Activated CD4-positive, CD25-positive, alpha-beta regulatory T cell treated with anti-CD3 and anti-CD28 coated beads, Interleukin-2, amount 50 U/mL, for 24 hours (primary cell): Measurements from ENCODE around the gene STK39.
A peak's percentile ranks its signal among the peaks of the same experiment; 100 is the strongest.

Experiments
- ATAC-seq, 2 donors: fragments of 150-1000 bp; cut with Tn5 transposase; one replicate each; pipeline ENCODE4 v1.10.0; 2021; ENCODE audit warnings: mild to moderate bottlenecking in 1 of 2, moderate library complexity in 1 of 2

STK39 gene

GRCh38 chr2:168207851-168208250 lies 39.5 kb downstream of the STK39 start:
- ATAC-seq = no peak

- no peak for ATAC-seq
Measured at GRCh38 chr2:168203762-168204693, 43.4 kb downstream of the STK39 start.

- ATAC-seq = no peak
Measured at GRCh38 chr2:168201584-168202116, 45.7 kb downstream of the STK39 start.

GRCh38 chr2:168200930-168201583 lies 46.3 kb downstream of the STK39 start:
- no peak for ATAC-seq

DNA sequence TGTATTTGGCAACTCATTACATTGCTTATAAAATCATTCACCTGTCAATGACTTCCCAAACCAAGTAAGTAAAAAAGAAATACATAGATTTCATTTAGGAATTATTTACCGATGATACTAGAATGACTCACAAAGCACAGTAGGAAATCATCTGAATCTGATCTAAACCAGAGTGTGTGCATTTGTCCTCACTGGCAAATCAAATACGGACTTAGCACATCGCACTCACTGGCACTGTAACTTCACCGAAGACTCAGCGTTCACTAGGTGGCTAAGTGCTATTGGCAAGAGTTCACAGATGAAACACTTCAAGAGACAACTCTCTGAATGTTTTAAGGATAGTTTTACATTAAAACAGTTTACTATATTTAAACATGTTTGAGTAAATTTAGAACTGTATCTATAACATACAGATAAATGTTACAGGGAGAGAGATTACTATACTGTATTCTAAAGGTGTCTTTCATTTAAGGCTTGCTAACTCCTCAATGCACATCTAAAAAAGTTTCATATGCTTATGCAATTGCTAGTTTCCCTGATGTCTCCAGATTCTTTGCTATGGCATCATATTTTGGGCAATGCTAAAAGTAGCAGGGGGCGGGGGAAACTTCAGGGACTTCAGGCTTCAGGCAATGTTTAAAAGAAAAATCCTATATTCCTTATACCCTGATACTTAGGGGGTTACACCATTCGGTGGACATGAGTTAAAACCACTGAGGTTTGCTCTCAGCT lies 48.8 kb downstream of the STK39 start:
- ATAC-seq = no peak

GRCh38 chr2:168196764-168197180 lies 50.6 kb downstream of the STK39 start:
- ATAC-seq = no peak

DNA sequence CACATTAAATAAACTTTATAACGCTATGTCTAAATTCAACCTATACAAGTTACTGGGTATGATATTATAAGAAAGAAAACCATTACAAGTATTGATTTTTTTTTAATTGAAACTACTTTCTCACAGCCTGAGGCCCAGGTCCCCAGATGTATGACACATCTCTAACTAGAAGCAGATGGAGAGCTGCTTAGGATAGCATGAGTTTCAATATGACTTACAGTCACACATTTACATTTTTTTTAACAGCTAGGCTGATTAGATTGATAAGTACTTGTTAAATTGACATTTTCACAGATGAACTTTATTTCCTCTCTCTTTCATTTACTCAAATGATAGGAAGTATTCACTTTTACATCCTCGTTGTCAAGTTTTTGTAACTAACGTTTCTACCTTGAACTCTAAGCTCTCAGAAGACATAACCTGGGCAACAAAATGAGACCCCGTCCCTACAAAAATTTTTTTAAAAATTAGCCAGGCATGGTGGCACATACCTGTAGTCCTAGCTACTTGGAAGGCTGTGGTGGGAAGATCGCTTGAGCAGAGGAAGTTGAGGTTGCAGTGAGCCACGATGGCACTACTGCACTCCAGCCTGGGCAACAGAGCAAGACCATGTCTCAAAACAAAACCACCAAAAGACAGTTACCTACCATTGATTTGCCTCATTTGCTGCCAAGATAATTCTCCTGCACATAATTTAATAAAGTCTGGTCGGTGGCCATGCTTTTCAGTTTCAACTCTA lies 52.4 kb downstream of the STK39 start:
- ATAC-seq = peak; percentile 92 to 93

DNA sequence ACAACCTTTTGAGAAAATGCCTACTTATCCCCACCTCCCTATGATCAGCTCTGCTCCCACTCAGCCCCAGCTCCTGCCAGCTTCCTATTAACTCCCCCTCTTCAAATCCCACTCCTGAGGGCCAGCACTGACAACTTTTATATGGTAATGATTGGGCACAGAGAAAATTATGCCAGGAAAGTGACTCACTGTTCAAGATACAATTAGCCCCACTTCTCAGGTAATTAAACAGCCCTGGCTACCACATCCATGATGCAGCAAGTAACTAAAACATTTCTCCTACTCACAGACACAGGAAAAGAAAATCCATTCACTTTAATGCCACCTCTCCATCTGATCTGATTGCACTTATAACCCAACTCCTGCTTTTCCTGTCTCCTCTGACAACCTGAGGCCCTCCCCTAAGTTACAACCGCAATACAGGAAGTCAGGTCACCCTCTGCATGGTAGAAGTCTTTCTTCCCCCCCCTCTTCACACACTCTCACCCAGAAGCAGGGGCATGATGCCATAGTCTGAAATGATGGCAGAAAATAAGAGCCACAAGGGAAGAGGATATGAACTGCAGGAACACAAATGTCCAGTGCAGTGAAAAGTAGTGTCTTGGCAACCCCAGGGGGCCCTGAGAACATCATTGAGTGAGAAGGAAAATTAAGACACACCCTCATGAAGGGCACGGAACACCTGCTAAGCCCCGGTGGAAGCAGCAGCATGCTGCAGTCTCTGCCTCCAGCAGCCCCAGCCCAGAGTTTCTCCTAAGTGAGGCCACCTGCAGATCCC lies 54.4 kb downstream of the STK39 start:
- peak; percentile 37 to 60 for ATAC-seq

DNA sequence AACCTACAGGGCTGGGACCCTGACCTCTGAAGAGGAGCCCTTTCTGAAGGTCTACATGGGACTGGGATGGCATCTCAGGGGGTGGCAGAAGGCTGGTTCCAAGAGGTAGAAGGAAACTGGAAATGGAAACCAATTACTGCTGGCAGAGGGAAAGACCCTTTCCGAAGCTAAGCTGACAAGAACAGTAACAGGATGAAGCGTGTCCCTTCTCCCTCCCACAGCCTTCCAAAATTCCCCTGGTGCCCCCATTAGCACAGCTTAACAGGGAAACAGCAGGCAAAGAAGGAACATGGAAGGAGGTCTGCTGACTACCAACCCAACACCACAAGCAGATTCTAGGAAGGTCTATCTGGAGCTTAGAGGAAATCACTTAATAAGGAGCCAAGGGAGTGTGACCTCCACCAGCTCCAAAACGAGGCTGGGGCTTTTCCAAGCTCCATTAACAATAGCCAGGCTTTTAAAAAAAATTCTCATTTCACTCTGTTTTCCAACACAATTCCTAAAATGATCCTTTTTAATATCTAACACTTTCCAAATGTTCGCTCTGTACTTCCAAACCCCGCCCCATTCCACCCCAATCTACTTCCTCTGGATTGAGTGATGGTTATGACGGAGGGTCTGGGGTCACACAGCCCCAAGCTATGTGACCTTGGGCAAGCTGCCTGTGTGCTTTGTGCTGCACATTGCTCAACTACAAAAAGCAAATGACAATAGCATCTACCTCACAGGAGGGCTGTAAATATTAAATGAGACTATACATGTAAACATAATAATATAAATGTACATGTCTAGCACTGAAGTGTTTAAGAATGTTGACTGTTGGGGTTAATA lies 55.2 kb downstream of the STK39 start:
- ATAC-seq = no peak

DNA sequence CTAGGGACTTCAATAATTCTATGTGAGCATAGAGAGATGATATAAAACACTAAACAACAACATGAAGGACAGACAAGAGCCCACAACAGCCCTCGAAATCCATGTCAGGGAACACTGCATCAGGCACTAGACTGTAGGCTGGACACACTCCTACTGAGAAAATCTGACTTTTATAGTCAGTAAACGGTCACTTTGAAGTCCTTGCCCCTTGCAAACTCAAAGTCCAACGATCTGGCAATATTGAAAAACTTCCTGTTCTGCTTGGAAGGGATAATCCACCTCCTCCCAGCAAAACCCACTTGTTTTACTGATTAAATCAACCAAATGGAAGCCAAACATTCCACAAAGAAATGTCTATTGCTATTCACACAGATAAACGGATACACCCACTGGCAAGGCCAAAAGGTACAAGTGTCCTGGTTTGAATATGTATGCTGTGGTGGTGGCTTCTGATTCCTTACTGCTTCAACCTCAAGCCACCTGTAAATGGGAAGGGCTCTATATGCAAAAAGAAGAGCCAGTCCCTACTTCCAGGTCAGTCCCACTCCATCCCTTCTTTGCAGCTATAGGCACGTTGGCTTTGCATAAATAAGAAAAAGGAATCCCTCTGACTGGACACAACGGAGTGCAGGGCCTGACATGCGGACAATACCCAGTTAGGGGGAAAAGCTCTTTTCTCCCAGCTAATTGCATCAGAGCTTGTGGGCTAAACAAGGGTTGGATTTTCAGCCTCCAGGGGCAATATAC lies 56.6 kb downstream of the STK39 start:
- no peak for ATAC-seq

GRCh38 chr2:168189835-168190569 lies 57.4 kb downstream of the STK39 start:
- ATAC-seq = no peak

GRCh38 chr2:168188002-168188401 lies 59.4 kb downstream of the STK39 start:
- no peak for ATAC-seq

DNA sequence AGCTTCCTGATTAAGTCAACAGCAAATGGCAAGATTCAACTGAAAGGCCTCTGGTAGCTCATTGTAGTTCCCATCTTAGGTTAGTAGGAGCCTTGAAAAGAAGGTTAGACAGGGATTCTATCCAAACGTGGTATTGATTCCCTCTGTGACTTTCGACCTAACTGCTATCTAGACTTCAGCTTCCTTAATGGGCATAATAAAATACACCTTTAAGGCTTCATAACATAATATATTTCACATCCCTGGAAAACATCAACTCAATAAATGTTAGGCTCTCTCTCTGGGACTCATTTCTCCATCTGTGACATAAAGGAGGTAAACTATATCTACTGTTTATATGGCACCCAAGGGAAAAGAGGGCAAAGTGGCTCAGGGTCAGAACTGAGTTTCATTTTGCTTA lies 60.9 kb downstream of the STK39 start:
- ATAC-seq = no peak

DNA sequence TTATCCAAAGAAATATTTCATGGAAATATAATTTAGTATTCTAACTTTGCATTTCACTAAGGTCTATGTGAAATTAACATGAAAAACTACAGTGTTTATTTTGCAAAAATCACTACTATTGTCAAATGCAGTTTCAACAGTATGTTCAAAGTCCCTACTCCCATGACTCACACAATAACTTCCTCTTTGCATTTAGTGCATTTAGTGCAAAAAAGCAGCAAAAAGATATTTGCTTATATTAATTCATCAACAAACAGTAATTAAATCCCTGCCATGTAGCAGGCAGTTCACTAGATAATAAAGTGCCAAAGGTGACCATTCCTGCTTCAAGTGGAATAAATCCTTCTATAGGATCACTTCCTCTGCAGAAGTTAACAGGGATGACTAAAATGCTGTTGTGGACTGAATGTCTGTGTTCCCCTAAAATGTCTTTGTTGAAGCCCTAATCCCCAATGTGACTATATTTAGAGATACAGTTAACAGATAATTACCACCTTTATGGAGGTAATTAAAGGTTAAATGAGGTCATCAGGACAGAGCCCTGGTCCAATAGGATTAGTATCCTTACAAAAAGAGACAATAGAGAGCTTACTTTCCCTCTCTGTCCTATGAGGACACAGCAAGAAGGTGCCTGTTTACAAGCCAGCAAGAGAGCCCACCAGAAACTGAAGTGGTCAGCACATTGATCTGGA lies 61.7 kb downstream of the STK39 start:
- ATAC-seq = no peak

GRCh38 chr2:168184681-168185513 lies 62.5 kb downstream of the STK39 start:
- ATAC-seq = no peak

DNA sequence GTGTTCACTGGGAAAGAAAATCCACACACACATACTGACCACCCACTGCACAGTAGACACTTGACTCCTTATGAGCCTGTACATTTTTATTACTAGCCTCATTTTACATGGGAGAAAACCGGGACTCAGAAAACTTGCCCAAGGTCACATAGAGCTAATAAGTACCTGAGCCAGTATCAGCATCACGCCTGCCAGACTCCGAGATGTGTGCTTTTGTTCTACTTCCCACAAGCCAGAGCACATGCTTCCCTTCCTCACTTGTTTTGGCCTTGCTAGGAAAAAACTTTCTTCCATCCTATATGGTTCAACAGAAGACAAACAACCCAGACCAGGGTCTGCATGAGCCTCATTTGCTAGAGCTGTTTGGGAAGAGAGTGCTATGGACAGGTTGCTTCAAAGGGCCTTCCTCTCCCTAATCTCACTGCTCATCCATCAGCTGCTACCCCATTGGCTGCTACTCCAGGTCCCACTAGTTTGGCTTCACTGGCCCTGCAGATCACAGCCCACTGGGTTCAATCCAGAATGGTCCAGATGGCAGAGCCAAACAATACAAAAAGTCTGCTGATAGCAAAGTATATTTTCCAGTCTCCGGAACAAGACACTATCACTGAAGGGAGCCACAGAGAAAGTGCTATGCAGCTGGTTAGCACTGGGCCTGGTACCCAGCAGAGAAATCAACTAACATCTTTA lies 63.9 kb downstream of the STK39 start:
- no peak for ATAC-seq
